Eye (tissue), 1 donor: Measurements from ENCODE around the gene LYST.

Experiments used
- DNase-seq: peaks from one replicate; pipeline ENCODE4 v3.0.0-alpha.2; 2015

The LYST gene

GRCh38 chr1:235749755-235750300 is 116.9 kb downstream of the LYST start:
- no peak for DNase-seq

DNA sequence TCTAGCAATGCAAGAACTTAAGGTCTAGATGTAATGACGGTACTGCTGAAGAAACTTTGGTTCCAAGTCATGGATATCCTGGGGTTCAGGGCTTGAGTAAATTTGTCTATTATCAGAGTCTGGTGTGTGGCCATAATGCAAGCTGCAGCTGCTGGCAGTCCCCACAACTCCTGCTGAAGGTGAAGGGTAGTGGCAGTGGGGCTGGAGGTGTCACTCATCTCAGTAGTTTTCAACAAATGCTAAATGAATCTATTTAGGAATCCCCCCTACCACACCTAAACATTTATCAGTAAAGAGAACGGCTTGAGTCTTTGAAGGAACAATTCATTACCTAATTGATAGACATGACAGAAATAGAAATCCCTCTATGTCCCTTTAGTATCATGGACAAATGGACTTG is 118.0 kb downstream of the LYST start:
- DNase-seq = no peak

DNA sequence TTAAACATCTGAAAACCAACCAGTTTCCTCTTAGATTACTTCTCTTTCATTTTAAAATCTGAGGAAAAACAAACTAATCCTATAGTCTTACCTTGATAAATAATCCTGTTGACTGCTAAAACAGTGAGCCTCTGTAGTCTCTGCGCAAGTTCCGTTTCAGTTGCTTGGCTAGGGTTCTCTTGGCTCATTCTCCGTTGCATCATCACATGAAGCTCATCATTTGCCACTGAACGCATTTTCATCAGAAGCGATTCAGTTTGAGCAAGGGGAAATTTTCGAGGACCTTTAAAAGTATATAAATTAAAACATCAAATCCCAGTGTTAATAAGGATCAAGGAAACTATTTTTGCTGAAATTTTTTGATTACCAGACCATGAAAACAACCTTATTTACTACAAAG is 120.5 kb downstream of the LYST start:
- no peak for DNase-seq

DNA sequence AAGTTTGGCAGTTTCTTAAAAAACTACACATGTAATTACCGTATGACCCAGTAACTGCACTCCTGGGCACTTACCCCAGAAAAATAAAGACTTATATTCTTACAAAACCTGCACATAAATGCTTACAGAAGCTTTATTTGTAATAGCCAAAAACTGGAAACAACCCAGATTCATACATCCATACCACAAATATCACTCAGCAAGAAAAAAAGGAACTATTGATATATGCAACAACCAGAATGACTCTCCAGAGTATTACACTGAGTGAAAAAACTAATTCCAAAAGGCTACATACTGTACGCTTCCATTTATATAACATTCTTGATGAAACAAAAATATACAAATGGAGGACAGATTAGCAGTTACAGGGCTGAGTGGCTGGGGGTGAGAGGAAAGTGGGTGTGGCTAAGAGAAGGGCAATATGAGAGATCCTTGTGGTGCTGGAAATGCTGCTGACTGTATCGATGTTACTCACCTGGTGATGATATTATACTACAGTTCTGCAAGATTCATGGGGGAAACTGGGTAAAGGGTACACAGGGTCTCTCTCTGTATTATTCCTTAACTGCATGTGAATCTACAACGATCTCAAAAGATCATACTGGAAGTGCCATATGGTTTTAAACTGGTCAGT is 121.1 kb downstream of the LYST start:
- DNase-seq = no peak

DNA sequence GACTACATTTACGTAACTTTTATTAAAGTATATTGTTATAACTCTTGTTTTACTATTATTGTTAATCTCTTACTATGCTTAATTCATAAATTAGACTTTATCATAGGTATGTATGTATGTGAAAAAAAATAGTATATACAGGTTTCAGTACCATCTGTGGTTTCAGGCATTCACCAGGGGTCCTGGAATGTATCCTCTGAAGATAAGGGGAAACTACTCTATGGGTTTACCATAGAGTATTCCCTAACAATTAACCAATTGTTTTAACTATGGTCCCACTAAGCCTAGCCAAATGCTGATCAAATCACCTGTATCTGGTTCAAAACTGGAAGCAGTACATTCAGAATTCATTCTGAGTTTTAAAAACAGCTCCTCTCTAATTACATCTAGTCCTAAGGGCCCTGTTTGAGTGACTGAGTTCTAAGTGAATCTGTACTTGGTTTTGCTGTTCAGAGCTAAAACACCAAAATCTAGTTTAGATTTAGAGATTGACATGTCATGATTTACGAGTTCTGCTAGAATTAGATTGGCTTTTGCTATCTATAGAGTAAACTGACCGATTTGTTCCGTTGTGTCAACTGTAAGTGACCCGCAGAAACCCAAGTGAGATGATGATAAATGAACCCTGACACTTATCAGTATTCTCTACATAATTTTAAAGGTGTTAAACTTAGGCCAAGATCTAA is 123.6 kb downstream of the LYST start:
- no peak for DNase-seq

DNA sequence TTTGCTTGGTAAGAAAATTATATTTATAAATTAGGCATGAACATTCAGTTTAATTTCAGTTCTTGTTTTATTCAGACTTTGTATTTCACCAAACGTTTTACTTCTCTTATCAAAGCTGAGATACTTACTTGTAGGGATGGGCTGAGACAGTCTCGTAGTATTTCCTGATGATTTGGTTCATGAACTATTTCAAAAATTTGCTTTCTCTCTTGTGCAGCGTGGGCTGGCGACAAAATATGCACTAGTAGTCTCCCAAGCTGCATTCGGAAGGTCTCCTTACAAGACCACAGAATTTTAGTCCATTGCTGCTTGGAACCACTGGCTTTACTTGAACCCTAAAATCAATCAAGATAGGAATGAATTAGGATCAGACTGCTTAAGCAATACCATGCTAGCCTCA is 125.4 kb downstream of the LYST start:
- DNase-seq = no peak

DNA sequence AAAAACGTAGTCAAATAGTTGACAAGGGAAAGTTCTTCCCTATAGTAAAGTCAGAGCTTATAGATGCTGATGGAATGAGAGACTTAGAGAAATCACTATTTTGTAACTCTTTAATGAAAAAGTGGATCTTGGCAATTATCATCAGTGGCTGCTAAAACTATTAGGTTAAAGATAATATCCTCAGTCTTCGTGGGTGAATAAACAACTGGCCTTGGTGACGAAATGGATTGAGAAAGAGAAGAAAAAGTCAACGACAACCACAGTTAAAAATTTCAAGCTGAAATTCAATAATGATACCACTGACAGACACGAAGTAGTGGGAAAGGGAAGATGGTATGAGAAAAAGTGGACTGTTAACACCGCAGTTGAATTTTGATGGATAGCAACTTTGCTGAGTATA is 127.1 kb downstream of the LYST start:
- DNase-seq = no peak

- DNase-seq = no peak
Observed at GRCh38 chr1:235739124-235739523, 127.6 kb downstream of the LYST start.

DNA sequence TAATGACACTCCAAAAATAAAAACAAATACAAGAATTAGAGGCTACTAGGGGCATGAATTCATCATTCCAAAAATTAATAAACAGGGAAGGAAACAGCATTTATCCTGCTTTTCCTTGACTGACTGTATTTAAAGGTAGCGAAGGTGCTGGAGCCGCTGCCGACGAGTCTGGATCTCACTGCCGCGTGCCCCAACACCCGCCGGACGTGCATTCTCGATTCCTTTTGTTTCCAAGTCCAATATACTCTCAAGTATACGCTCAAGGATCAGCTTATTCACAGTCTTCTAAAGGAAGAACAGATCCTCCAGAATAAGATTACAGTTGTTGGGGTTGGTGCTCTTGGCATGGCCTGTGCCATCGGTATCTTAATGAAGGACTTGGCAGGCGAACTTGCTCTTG is 129.0 kb downstream of the LYST start:
- DNase-seq = no peak

DNA sequence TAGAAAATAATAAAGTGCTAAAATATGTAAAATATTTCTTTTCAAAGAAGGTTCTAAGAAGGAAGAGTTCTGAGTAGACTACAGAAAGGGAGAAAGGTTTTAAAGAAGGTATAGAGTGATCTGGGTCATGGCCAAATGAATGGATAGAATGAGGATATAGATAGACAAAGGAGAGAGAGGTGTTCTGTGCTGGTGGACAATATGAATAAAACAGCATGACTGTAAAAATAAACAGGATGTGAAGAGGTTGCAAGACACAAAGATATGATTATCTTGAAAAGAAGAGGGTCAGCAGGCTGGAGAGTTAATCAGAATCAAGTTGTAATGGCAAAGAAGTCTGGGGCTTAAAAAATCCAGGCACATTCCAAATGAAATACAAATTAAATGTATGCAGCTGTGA is 130.4 kb downstream of the LYST start:
- DNase-seq = no peak

GRCh38 chr1:235735621-235736020 is 131.1 kb downstream of the LYST start:
- DNase-seq = no peak

GRCh38 chr1:235734335-235734734 is 132.4 kb downstream of the LYST start:
- no peak for DNase-seq

DNA sequence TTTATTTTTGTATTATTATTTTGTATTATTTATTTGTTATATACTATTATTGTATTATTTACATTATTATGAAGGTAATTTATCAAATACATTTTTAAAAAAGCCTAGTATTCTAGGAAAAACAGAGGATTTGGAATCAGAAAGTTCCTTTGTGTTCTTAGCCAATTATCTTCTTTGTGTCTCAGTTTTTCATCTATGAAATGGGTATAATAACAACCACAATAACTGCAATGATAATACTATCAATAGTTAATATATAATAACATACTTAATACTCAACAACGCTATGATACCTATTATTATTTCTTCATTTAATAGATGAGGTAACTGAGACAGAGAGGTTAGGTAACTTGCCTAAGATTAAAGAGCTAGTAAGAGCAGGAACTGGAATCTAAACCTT is 136.7 kb downstream of the LYST start:
- no peak for DNase-seq

GRCh38 chr1:235726557-235726956 is 140.1 kb downstream of the LYST start:
- no peak for DNase-seq

- peak; percentile 54 for DNase-seq
Observed at GRCh38 chr1:235725434-235725833, 141.3 kb downstream of the LYST start.

DNA sequence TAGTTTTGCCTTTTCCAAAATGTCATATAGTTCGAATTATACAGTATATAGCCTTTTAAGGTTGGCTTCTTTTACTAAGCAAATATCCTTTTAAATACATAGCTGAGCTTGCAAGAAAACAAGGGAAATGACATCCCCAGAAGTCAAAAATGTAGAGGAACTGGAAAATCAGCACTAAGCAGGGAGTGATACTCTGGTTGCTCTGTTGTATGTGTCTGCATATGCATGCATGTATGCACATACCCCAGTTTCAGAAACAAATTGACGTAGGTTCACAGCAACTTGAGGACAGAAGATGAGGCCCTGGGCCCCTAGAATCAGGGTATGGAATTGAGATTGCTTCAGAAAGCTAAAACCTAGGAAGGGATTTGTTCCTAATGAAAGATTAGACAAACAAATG is 142.0 kb downstream of the LYST start:
- DNase-seq = peak; percentile 45

GRCh38 chr1:235722858-235723257 is 143.8 kb downstream of the LYST start:
- DNase-seq = no peak

DNA sequence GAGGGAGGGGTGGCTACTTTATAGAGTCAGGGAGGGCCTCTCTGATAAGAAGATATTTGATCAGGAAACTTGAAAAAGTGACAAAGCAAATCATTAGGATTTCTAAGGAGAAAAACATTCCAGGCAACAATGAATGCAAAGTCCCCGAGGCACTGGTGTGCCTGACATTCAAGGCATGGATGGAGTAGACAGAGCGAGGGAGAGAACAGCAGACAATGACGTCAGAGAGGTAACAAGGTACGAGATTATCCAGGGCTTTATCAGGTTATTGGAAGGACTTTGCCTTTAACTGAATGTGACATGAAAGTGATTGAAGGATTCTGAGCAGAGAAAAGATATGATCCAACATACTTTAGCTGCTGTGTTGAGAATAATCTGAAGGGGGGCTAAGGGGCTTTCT is 144.7 kb downstream of the LYST start:
- no peak for DNase-seq

GRCh38 chr1:235720544-235720943 is 146.2 kb downstream of the LYST start:
- no peak for DNase-seq

DNA sequence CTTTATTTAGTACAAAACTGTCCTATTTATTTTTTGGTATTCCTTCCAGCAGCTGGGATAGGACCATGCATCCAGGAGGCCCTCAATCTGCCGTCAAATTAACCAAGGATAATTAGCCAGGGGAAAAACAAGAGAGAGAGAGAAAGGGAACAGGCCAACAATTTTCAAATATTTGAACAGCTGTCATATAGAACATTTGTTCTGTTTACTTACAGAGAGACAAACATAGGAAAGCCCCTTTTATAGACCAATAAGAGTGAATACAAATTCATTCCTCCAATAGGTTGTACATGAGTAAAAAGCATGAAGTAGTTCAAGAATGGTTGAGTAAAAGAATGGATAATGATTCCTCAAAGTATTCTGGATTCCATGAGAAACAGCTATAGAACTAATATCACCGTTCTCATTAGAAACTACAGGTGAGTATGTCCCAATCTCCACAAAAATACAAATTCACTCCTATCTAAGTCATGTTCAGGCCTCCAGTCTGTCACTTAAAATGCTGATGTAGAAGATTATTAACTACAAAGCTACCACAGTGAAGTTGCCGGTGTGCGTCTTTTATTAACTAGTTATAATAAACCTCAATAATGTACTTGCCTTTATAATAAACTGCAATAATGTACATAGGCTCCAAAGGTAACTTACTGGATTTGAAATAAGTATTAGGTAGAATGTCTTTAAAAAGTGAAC is 152.4 kb downstream of the LYST start:
- DNase-seq = no peak

DNA sequence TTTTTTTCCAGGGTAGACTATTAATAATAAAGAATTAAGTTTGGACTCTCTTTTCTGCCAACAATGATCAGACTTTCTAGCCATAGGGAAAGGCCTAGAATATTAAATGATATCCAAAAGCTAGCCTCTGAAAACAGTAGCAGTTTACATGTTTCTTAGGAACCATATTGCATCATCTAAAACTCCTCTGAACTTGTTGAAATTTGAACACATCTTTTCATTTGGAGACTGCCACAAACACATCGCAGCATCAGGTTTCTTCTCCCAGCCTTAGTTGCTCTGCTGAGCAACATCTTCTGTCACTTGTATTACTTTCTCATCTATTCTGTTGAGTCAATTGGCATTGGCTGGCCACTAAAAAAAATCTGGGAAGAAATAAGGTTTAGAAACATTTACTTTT is 153.9 kb downstream of the LYST start:
- no peak for DNase-seq

GRCh38 chr1:235710687-235711086 is 156.0 kb downstream of the LYST start:
- DNase-seq = no peak

DNA sequence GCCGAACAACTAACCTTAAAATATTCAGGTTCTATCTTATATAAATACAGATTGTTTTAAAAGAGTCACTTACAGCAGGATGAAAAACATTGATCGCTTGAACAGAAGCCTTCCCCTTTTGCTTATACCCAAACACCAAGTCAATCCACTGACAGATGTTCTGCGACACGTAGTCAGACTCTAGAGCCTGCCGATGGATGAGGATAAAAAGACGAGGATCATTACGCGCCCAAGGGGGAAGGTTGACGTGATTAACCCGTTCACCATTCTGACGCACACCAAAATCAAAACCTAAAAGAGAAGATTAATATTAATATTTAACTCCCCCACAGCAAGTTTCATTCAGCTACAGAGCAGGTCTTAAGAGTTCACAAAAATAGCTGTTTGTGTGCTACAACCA is 157.7 kb downstream of the LYST start:
- no peak for DNase-seq

GRCh38 chr1:235708390-235708962 is 158.2 kb downstream of the LYST start:
- no peak for DNase-seq
